ENCODE data around the gene METTL24. TPM values are rescaled to one million over a fixed set of nuclear protein-coding genes. Genes with fewer than 3 reads are reported as not detected.
A peak's percentile ranks its signal among the peaks of the same experiment; 100 is the strongest.
"Not testable (repeated sequence)": the region's sequence is repeated elsewhere in the genome, so short reads cannot be mapped to it uniquely, and the experiment has no call there.

The METTL24 gene
- total and polyA plus RNA-seq, 2 experiments from 2014 or later: 4.3 to 7.7 TPM

DNA sequence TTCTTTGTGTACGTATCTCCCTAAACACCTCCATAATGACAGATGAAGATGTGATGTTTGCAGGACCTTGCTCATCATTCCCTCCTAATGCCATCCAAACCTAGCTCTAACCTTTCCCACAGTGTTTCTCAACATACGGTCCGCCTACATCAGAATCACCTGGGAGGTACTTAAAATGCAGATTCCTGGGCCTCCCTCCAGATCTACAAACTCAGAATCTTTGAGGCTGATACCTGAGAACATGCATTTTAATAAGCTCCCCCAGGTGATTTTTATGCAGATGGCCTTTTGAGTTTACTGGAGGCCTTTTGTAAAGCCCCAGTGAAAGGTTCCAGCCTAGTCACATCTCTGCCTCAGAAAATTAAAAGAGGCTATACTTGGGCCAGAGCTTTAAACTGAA lies 40.5 kb downstream of the METTL24 start:
- DNase-seq (ENCODE audit: low read depth in 1 of 2, low spot score in 1 of 2): no peak
- Histone ChIP-seq H3K4me3 (no peak overlapping the region), H3K27me3 (no peaks in the 10 kb centered on the region), H3K4me1 (ENCODE audit: low read depth) (peaks cover 28% of the 10 kb centered on the region), H3K36me3 (no peaks in the 10 kb centered on the region), H3K27ac (no peak overlapping the region), H3K9me3 (ENCODE audit: low read depth) (no peaks in the 10 kb centered on the region)
- TF ChIP-seq, protein P1, sequence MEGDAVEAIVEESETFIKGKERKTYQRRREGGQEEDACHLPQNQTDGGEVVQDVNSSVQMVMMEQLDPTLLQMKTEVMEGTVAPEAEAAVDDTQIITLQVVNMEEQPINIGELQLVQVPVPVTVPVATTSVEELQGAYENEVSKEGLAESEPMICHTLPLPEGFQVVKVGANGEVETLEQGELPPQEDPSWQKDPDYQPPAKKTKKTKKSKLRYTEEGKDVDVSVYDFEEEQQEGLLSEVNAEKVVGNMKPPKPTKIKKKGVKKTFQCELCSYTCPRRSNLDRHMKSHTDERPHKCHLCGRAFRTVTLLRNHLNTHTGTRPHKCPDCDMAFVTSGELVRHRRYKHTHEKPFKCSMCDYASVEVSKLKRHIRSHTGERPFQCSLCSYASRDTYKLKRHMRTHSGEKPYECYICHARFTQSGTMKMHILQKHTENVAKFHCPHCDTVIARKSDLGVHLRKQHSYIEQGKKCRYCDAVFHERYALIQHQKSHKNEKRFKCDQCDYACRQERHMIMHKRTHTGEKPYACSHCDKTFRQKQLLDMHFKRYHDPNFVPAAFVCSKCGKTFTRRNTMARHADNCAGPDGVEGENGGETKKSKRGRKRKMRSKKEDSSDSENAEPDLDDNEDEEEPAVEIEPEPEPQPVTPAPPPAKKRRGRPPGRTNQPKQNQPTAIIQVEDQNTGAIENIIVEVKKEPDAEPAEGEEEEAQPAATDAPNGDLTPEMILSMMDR (IDR thresholded peaks at IDR 0.05; ENCODE audit: low read depth, low read length): no peak

DNA sequence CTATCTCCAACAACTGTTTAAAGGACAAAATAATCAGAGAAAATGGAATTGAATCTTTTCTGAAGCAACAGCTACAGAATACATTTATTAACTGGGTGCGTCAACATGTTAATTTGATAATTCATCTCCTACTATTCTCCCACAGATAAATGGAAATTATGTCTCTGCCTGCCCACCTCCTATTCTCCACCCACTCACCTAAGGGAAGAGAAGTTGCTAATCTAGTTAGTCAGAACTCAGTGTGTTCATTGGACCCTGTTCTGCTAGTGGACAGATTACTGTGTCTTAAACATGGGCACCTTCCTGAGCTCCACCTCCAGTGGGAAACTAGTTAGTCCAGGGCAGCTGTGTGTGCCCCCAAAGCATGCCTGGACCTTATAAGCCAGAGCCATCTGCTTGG lies 41.0 kb downstream of the METTL24 start:
- TF ChIP-seq, protein P1 (IDR thresholded peaks at IDR 0.05; ENCODE audit: low read depth, low read length): no peak
- no peaks in the 10 kb centered on the region for H3K36me3 ChIP-seq
- no peaks in the 10 kb centered on the region for H3K27me3 ChIP-seq
- no peak for DNase-seq (ENCODE audit: low read depth in 1 of 2, low spot score in 1 of 2)
- no peaks in the 10 kb centered on the region for H3K9me3 ChIP-seq (ENCODE audit: low read depth)
- H3K27ac ChIP-seq: no peak overlapping the region
- no peak overlapping the region for H3K4me3 ChIP-seq
- H3K4me1 ChIP-seq (ENCODE audit: low read depth): peaks cover 23% of the 10 kb centered on the region

DNA sequence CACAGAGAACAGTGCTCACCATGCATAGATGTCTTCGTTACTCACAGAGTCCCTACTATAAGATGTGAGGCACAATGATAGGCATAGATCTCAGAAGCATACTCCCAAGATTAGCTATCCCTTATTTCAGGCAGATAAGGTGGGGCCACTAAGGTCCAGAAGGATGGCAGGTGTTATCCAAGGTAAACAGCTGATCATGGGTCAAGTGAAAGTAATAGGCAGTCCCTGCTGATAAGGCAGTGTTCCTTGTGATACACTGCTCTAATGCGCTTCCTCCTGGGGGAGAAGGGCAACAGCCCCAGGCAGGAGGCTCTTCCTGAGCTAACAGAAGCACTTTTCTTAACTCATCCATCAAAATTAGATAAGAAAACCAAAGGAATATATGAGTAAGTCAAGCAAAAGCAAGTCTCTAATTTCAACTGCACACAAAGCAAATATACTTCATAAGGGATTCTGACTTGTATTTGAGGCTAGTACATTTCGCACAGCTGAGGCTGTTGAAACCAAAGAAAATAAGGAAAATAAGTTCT lies 42.2 kb downstream of the METTL24 start:
- TF ChIP-seq, protein P1 (IDR thresholded peaks at IDR 0.05; ENCODE audit: low read depth, low read length): no peak
- H3K4me3 ChIP-seq: no peak overlapping the region
- peak overlapping the region; percentile 5 for H3K27ac ChIP-seq
- H3K4me1 ChIP-seq (ENCODE audit: low read depth): peaks cover 16% of the 10 kb centered on the region
- H3K36me3 ChIP-seq: no peaks in the 10 kb centered on the region
- DNase-seq (ENCODE audit: low read depth in 1 of 2, low spot score in 1 of 2): no peak
- H3K27me3 ChIP-seq: no peaks in the 10 kb centered on the region
- H3K9me3 ChIP-seq (ENCODE audit: low read depth): no peaks in the 10 kb centered on the region

DNA sequence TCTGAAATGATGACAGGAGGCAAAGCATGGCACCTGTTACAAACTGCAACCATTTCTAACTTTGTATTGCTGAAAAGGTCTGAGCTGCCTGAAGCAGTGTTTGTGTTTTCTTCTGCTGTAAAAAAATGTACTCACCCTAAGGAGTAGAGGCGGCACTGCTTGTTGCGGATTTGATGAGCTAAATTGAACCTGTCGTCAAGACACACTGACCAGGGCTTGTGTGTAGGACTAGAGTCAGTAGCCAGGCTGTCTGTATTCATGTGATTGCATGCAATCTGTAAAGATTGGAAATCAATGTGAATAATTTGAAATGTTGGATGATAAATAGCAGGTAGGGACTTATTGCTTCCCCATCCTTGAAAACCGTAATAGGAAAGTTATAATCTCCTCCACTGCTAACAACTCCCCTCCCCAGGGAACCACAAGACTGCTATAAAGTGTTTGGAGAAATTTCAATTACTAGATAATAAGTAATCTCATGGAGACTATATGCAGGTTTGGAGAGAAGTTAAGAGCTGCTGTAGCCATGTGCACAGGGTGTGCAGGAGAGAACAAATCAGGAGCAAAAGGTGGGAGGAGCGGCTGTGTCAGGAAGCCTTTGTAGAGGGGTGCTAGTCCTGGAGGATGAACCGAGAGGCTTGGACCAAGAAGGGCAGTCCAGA lies 42.8 kb downstream of the METTL24 start:
- no peaks in the 10 kb centered on the region for H3K36me3 ChIP-seq
- no peaks in the 10 kb centered on the region for H3K27me3 ChIP-seq
- TF ChIP-seq, protein P1 (IDR thresholded peaks at IDR 0.05; ENCODE audit: low read depth, low read length): no peak
- peaks cover 19% of the 10 kb centered on the region for H3K4me1 ChIP-seq (ENCODE audit: low read depth)
- no peak for DNase-seq (ENCODE audit: low read depth in 1 of 2, low spot score in 1 of 2)
- H3K4me3 ChIP-seq: no peak overlapping the region
- no peaks in the 10 kb centered on the region for H3K9me3 ChIP-seq (ENCODE audit: low read depth)
- H3K27ac ChIP-seq: no peak overlapping the region

DNA sequence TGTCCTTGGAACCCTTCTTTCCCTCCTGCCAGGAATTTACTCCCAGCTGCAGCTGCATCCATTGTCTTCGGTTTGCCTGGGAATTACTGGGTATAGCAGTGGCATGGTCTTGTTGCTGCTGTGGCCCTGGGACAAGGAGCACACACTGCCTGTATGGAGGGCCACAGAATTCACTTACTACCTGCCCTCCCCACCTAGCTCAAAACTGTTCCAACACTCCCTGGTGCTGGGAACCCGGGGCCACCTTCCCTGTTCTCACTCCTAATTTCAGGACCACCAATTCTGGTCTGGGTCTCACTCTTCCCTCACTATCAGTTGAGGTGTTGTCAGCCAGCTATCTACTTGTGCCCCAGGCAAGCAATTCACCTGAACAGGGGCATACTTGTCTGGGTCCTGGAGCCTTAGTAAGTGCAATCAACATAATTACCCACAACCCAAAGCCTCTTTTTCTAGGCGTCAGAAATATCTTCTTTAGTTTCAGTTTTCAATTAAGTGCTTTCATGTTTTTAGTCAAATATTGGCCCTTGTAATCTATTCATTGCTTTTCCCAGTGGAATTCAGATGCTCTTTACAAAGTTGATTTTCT lies 47.2 kb downstream of the METTL24 start:
- Histone ChIP-seq H3K4me1 (ENCODE audit: low read depth) (peaks cover 16% of the 10 kb centered on the region), H3K27ac (no peak overlapping the region), H3K36me3 (no peaks in the 10 kb centered on the region), H3K9me3 (ENCODE audit: low read depth) (no peaks in the 10 kb centered on the region), H3K27me3 (no peaks in the 10 kb centered on the region), H3K4me3 (no peak overlapping the region)
- no peak for DNase-seq (ENCODE audit: low read depth in 1 of 2, low spot score in 1 of 2)
- TF ChIP-seq, protein P1 (IDR thresholded peaks at IDR 0.05; ENCODE audit: low read depth, low read length): no peak

DNA sequence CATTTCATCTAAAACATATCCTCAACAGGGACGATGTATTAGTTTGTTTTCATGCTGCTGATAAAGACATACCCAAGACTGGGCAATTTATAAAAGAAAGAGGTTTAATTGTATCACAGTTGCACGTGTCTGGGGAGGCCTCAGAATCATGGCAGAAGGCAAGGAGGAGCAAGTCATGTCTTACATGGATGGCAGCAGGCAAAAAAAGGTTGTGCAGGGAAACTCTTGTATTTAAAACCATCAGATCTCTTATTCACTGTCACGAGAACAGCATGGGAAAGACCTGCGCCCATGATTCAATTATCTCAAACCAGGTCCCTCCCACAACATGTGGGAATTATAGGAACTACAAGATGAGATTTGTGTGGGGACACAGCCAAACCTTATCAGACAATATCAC lies 48.7 kb downstream of the METTL24 start:
- H3K27me3 ChIP-seq; H3K4me3 ChIP-seq; DNase-seq (ENCODE audit: low read depth in 1 of 2, low spot score in 1 of 2): not testable (repeated sequence)

More for the DNA sequence above, 48.7 kb downstream of the METTL24 start:
- not testable (repeated sequence) for H3K9me3 ChIP-seq (ENCODE audit: low read depth); H3K27ac ChIP-seq; H3K4me1 ChIP-seq (ENCODE audit: low read depth); H3K36me3 ChIP-seq
